HG03039 (cell line): Measurements from ENCODE around the gene CERS2.

Experiments used
- ATAC-seq: cut with Tn5 transposase; IDR thresholded peaks from one replicate; pipeline ENCODE4 v1.9.1; 2021; ENCODE audit warnings: mild to moderate bottlenecking, moderate library complexity; ENCODE audit not compliant: unreplicated experiment

The CERS2 gene

GRCh38 chr1:150999051-150999674 lies 24.5 kb upstream of the CERS2 start:
- no peak for ATAC-seq

DNA sequence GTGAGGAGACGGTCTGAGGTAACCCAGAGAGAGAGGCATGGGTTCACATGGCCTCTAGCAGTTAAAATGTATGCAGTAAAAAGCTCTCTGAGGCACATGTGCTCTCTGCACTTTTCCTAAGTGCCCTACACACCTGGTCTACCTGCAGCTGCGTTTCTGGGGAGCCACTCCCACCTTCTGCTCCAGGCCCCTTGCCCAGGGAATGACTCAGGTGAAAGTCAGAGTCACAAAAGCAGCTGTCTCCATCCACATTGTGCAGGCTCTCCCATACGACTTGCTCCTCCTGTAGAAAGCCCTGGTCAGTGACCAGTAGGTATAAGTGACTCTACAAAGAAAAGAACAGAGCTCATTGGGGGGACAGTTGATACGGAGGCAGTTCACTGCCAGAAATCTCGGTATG lies 23.3 kb upstream of the CERS2 start:
- ATAC-seq, result no peak

- no peak for ATAC-seq
Observed at GRCh38 chr1:150997126-150997872, 22.7 kb upstream of the CERS2 start.

DNA sequence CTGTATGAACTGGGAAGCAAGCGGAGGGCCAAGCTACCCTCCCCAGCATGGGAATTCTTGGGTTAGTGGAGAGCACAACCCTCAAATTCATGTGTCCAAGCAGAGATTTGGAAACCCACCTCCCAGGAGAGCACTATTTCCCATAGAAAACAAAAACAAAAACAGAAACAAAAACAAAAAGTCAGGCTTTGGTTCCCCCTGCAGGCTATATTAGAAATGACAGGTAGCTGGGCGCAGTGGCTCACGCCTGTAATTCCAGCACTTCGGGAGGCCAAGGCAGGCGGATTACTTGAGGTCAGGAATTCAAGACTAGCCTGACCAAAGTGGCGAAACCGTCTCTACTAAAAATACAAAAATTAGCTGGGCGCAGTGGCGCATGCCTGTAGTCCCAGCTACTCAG lies 21.3 kb upstream of the CERS2 start:
- ATAC-seq, result no peak

DNA sequence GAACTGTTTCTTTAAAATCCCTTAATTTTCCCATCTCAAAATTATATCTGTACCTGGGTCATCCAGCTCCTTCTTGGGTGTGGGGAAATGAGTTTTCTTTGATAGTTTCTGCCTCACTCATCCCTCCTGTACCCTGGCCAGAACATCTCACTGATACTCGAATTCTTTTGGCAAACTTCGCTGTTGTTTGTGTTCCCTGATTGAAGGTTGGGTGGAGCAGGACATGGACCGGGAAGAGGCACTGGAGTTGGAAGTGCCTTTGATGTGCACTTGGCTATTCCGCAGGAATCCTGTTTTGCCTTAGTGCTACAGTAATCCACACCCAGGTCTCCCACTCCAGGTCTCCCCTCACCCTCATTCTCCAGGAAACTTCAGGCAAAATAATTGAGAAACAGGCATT lies 20.8 kb upstream of the CERS2 start:
- ATAC-seq, result no peak

DNA sequence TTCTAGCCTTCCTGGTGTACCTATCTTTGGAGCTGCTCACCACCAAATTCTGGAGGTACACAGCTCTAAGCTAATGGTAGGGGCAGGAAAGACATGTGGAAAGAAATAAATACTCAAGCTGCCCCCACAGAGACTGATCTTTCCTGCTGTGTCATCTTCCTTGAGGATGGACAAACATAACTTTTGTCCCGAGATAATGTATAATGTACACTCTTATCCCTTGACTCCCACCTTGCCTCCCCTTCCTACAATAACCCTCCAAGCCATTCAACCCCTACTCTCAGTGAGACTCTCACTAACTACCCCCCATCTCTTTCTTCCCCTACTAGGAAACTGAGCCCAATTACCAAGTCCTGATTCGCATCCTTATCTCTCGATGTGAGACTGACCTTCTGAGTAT lies 19.6 kb upstream of the CERS2 start:
- ATAC-seq, result no peak

DNA sequence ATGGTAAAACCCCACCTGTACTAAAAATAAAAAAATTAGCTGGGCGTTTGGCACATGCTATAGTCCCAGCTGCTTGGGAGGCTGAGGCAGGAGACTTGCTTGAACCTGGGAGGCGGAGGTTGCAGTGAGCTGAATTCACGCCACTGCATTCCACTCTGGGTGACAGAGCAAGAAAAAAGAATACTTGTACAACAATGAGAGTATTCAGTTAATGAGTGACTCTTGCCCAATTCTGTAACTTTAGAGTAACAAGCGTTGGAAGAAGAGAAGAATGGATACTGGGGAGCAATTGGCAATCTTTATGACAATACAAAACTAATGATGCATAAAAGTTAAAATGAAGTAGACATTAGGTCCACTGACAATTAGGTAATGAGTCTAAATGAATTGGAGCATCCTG lies 18.0 kb upstream of the CERS2 start:
- no peak for ATAC-seq

- ATAC-seq, result no peak
Observed at GRCh38 chr1:150987924-150988323, 13.3 kb upstream of the CERS2 start.

DNA sequence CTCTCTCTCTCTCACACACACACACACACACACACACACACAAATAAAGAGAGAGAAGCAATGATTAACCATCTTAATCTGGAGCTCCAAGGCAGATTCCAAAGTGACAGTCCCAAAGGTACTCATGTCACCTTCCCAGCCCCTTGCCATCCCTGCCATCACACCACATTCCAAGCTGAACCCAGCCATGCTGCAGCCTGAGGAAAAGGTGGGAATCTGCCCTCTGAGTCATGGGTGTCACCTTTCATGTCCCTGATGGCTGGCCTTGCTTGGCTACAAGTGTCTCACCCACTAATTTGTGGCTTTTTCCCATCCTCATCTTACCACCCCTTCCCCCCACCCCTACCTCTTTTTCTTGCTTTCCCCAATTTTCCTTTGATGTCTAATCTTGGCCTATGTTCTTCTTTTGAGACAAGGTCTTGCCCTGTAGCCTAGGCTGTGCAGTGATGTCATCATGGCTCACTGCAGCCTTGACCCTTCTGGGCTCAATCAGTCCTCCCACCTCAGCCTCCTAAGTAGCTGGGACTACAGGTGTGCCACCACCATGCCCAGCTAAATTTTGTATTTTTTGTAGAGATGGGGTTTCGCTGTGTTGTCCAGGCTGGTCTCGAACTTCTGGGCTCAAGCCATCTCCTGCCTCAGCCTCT lies 10.7 kb upstream of the CERS2 start:
- no peak for ATAC-seq

DNA sequence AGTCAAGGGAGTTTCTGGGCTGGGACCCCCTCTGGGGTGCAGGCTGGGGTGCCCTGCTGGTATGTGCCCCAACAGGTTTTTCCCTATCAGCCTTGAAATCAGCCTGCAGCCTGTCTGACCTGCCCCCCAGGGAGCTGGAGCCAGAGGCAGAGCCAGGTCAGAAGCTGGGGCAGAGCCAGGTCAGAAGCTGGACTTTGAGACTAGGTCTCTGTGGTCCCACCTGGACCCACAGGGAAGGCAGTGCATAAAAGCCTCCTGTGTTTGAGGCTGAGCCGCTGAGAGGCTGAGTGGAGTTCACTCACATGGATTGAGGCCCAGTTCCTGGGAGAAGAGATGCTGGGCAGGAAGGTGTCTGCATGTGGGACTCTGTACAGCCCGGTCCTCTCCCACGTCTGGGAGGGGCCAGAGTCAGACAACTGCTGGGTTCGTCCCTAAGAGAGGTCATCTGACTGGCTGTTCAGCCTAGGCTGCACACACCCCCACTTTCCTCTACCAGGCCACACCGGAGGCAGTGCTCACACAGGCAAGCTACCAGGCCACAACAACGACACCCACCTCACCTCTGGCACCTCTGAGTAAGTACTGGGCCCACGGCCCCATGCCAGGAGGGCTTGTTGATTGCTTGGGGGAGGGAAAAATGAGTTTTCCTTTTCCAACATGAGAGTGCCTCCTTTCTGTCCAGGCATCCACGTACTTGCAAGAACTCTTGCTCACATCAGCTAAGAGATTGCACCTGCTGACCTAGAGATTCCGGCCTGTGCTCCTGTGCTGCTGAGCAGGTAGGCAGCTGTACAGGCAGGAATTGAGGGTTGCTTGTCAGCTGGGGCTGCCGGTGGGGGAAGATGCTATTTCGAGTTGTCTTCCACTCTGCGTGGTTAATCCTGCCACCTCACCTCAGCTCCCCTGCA lies 7.4 kb upstream of the CERS2 start, which contains the start of gene ANXA9:
ANXA9 (plus strand) TSS at position 488 of the 908 bp plus-strand sequence. CDS start 814 bp downstream, outside the sequence.
- no peak for ATAC-seq

DNA sequence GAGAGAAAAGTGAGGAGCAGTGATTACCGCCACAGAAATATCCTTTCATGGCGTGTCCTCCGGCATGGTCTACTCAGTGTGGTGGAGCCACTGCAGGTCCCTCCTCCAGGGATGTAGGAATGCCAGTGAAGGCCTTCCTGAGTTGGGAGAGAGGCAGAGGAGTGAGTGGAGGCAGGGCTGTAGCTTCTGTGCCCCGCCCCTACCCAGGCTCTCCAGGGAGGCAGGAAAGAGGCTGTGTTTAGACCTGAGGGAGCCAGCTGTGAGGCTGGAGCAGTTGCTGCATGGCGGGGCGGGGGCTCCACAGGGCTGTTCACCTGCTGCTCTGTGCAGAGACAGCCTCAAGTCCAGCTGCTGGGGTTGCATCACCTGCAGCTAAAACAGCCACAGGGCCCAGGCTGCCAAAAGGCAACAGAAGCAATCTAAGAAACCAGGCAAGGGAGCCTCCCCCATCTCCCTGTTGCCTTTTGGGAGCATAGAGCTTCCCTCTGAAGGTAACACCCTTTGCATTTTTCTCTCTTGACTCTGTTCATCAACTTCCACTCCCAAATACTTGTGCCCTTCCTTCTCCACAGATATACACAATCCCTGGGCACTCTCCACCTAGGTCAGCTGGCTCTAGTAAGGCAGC lies 6.7 kb upstream of the CERS2 start:
- no peak for ATAC-seq

GRCh38 chr1:150979092-150980056 lies 4.7 kb upstream of the CERS2 start:
- ATAC-seq, result no peak

- ATAC-seq, result no peak
Observed at GRCh38 chr1:150976879-150977694, 2.5 kb upstream of the CERS2 start.

DNA sequence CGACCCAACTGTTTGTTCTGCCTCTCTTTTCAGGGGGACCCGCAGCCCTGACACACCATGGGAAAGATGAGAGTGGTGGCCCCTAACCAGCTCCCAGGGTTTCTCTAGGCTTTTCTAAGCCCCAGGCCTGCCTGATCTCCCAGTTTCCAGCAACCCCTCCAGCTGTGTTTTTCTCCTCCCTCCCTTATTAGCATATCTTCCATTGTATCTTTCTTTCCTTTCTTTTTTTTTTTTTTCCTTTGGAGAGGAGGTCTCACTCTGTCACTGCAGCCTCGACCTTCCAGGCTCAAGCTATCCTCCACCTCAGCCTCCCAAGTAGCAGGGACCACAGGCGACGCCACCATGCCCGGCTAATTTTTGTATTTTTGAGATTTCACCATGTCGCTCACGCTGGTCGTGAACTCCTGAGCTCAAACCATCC lies 1.8 kb upstream of the CERS2 start:
- ATAC-seq, result no peak

GRCh38 chr1:150973836-150974579 lies 627 bp downstream of the CERS2 start:
- ATAC-seq, result peak; percentile 37

- no peak for ATAC-seq
Observed at GRCh38 chr1:150973258-150973835, 1.3 kb downstream of the CERS2 start.

- no peak for ATAC-seq
Observed at GRCh38 chr1:150972417-150972940, 2.2 kb downstream of the CERS2 start.
